ENCODE results near the gene ORC4. TPM values are rescaled to one million over a fixed set of nuclear protein-coding genes. Genes with fewer than 3 reads are reported as not detected.
A peak's percentile ranks its signal among the peaks of the same experiment; 100 is the strongest.

ORC4 gene
- total RNA-seq, 2 experiments from 2014 or later = 35.4 to 38.5 TPM

GRCh38 chr2:147913701-147914480 lies 106.6 kb downstream of the ORC4 start:
- POLR2A ChIA-PET = no interaction called here
- Mint-ChIP-seq H3K27me3 (no peaks in the 10 kb centered on the region), H3K4me3 (no peak overlapping the region), H3K27ac (no peak overlapping the region), H3K36me3 (ENCODE audit: low read depth) (peaks cover 9% of the 10 kb centered on the region), H3K4me1 (peaks cover 10% of the 10 kb centered on the region), H3K9me3 (no peaks in the 10 kb centered on the region)
- CTCF ChIA-PET = interaction anchor here (1.6 kb wide), 1 partner anchor 869 kb away, joined by 4 read pairs; no protein-coding TSS in a partner anchor
- DNase-seq = no peak

DNA sequence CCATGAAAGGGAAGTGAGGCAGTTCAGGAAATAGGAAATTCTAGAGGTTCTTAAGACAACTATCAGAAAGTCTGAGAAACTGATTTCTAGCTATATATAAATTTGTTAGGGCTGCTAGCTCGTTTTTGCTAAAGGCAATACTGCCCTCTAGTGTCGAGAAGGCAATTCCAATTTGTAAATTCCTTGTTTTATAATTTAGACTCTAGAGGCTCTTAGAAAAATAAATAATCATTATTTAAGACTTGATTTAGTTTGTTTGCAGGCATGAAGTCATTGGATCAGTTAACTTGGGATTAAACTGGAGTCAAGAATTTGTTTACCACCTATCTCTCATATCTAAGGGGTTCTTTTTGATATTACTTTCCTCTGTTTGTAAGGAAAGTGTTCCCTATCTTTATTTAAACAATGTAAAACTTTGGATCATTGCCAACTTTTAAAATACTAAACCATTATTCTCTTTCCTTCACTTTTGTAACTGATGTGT lies 109.5 kb downstream of the ORC4 start:
- peaks cover 10% of the 10 kb centered on the region for H3K36me3 Mint-ChIP-seq (ENCODE audit: low read depth)
- CTCF ChIA-PET = interaction anchor here (0.5 to 1.4 kb wide), 3 partner anchors 632 to 969 kb away, joined by 3 to 4 read pairs (median 3); no protein-coding TSS in a partner anchor
- H3K27me3 Mint-ChIP-seq = no peaks in the 10 kb centered on the region
- H3K9me3 Mint-ChIP-seq = peaks cover 4% of the 10 kb centered on the region
- peak; percentile 63 for DNase-seq
- no peak overlapping the region for H3K27ac Mint-ChIP-seq
- no peak overlapping the region for H3K4me3 Mint-ChIP-seq
- peaks cover 10% of the 10 kb centered on the region for H3K4me1 Mint-ChIP-seq
- POLR2A ChIA-PET = interaction anchor here (0.7 kb wide), 1 partner anchor 1747 kb away, joined by 3 read pairs; no protein-coding TSS in a partner anchor

- peaks cover 10% of the 10 kb centered on the region for H3K4me1 Mint-ChIP-seq
- CTCF ChIA-PET = no interaction called here
These were observed 111.4 kb downstream of the ORC4 start for GRCh38 chr2:147909178-147909577.

GRCh38 chr2:147904051-147904450 lies 116.5 kb downstream of the ORC4 start:
- peaks cover 12% of the 10 kb centered on the region for H3K36me3 Mint-ChIP-seq (ENCODE audit: low read depth)
- peaks cover 4% of the 10 kb centered on the region for H3K9me3 Mint-ChIP-seq
- H3K4me3 Mint-ChIP-seq = no peak overlapping the region
- H3K27me3 Mint-ChIP-seq = no peaks in the 10 kb centered on the region
- H3K27ac Mint-ChIP-seq = no peak overlapping the region
- no peak for DNase-seq
- ChIA-PET CTCF (interaction anchor here (0.9 kb wide), 1 partner anchor 859 kb away, joined by 4 read pairs; no protein-coding TSS in a partner anchor), POLR2A (no interaction called here)
- H3K4me1 Mint-ChIP-seq = no peaks in the 10 kb centered on the region

More at GRCh38 chr2:147909178-147909577, 111.4 kb downstream of the ORC4 start:
- H3K36me3 Mint-ChIP-seq (ENCODE audit: low read depth) = peaks cover 10% of the 10 kb centered on the region
- no peak overlapping the region for H3K4me3 Mint-ChIP-seq
- no peak for DNase-seq
- no peak overlapping the region for H3K27ac Mint-ChIP-seq
- peaks cover 4% of the 10 kb centered on the region for H3K9me3 Mint-ChIP-seq
- POLR2A ChIA-PET = no interaction called here
- no peaks in the 10 kb centered on the region for H3K27me3 Mint-ChIP-seq

DNA sequence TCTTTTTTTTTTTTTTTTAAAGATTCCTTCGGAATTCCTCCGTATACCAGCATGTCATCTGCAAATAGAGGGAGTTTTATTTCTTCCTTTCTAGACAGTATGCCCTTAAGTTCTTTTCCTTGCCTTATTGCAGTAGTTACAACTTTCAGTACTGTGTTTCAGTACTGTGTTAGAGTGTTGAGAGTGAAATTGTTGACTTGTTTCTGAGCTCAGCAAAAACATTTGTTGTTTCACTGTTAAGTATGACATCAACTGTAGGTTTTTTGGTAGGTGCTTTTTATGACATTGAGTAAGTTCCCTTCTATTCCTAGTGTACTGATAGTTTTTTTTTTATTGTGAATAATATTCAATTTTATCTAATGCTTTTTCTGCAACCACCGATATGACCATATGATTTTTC lies 131.9 kb downstream of the ORC4 start:
- H3K4me1 Mint-ChIP-seq = peaks cover 10% of the 10 kb centered on the region
- H3K27ac Mint-ChIP-seq = no peak overlapping the region
- H3K36me3 Mint-ChIP-seq (ENCODE audit: low read depth) = no peaks in the 10 kb centered on the region
- DNase-seq = no peak
- POLR2A ChIA-PET = no interaction called here
- H3K27me3 Mint-ChIP-seq = no peaks in the 10 kb centered on the region
- H3K4me3 Mint-ChIP-seq = no peak overlapping the region
- no peaks in the 10 kb centered on the region for H3K9me3 Mint-ChIP-seq
- CTCF ChIA-PET = interaction anchor here (0.6 kb wide), 1 partner anchor 825 kb away, joined by 4 read pairs; no protein-coding TSS in a partner anchor

DNA sequence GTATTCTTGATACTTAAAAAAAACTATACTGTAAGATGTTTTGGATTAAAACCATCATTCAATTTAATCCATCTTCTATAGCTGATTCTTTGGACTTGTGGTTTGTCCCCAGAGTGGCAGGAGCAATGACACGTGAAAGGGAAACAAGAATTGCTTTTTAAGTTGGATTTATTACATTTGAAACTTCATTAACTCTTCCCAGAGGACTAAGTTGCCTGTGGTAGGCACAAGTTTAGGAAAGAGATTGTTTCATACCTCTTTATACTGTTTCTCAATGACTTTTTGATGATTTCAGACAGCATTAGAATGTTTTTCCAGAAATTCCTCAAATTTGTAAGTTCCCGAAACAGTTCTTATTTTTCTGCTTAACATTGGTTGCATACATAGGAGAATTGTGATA lies 134.4 kb downstream of the ORC4 start:
- Mint-ChIP-seq H3K9me3 (no peaks in the 10 kb centered on the region), H3K27me3 (no peaks in the 10 kb centered on the region), H3K4me1 (peaks cover 10% of the 10 kb centered on the region), H3K27ac (no peak overlapping the region), H3K4me3 (no peak overlapping the region), H3K36me3 (ENCODE audit: low read depth) (no peaks in the 10 kb centered on the region)
- ChIA-PET POLR2A (no interaction called here), CTCF (no interaction called here)
- no peak for DNase-seq

DNA sequence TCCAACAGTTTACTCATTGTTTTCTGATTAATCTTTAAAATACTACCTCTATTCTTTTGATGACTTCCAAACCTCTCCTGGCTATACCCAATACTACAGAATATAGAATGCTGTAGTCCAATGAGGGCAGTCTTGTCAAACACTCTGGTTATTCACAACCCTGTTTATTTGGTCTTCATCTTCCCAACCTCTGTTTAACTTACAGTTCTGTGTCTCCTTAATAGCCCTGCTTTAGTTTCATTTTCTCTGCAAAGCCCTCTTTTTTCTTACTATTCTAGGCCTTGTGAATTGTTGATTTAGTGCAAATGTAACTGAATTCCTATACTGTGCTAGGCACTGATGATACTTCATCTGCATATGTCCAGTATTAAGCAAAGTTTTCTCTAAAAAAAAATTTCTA lies 135.7 kb downstream of the ORC4 start:
- no peak overlapping the region for H3K4me3 Mint-ChIP-seq
- no peaks in the 10 kb centered on the region for H3K27me3 Mint-ChIP-seq
- no peak overlapping the region for H3K27ac Mint-ChIP-seq
- no peaks in the 10 kb centered on the region for H3K9me3 Mint-ChIP-seq
- H3K4me1 Mint-ChIP-seq = peaks cover 10% of the 10 kb centered on the region
- CTCF ChIA-PET = no interaction called here
- no peak for DNase-seq
- H3K36me3 Mint-ChIP-seq (ENCODE audit: low read depth) = peaks cover 4% of the 10 kb centered on the region
- POLR2A ChIA-PET = interaction anchor here (0.6 kb wide), 1 partner anchor 43 kb away, joined by 4 read pairs; no protein-coding TSS in a partner anchor

DNA sequence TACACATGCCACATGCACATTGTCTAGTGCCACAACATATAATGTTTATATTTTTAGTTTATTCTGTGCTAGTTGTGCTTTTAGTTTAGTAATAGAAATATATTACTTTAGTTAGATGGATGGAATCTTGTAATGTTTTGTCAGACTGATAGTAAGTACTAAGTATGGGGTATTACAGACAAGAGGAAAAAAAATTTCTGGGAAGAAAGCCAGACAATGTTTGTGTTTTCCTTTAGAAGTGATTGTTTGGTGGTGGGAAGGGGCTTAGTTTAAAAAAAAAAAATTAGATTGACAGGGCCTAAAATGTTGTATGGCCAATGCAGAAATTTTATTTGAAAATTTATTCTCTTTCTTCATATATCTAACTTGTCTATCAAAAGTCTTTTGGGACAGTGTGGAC lies 137.9 kb downstream of the ORC4 start:
- POLR2A ChIA-PET = no interaction called here
- DNase-seq = no peak
- CTCF ChIA-PET = no interaction called here
- peaks cover 4% of the 10 kb centered on the region for H3K36me3 Mint-ChIP-seq (ENCODE audit: low read depth)
- no peak overlapping the region for H3K4me3 Mint-ChIP-seq
- H3K4me1 Mint-ChIP-seq = peaks cover 10% of the 10 kb centered on the region
- H3K27me3 Mint-ChIP-seq = no peaks in the 10 kb centered on the region
- no peaks in the 10 kb centered on the region for H3K9me3 Mint-ChIP-seq
- no peak overlapping the region for H3K27ac Mint-ChIP-seq

Other genes starting within 250 kb of the ORC4 start
- 10 to 100 TPM in 1 of 2 experiments, 1 to 10 TPM in 1; 9.2 to 10.8 TPM for gene ACVR2A, start 175.7 kb downstream of the ORC4 start, total RNA-seq
- gene MBD5, start 354 bp upstream of the ORC4 start, total RNA-seq = 10 to 100 TPM; 41.1 to 51.7 TPM

Data from activated CD4-positive, alpha-beta T cell treated with anti-CD3 and anti-CD28 coated beads, Interleukin-2, amount 10 ng/mL, durations not matched to agents 7 days and 5 days (primary cell).